ENCODE data around the gene MEIS2.
"Not testable (repeated sequence)": the region's sequence is repeated elsewhere in the genome, so short reads cannot be mapped to it uniquely, and the experiment has no call there.

Gene MEIS2

DNA sequence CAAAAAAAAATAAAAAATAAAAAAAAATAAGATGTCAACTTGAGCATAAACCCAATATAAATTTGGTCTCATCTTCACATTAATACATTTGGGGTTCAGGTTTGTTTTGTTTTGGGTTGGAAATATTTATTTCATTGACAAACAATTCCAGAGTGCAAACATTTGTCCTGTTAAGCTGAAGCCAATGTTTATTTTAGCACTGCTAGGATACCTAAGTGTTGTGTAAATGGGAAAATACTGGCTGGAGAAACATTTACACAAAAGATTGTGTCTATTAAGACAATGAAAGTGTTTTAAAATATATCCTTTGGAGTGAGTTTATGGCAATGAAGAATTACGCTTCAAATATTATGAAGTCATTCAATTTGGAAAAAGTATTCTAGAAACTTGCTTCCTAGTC, 91.1 kb downstream of the MEIS2 start:
- no peak for DNase-seq (ENCODE audit: low read depth in 2 of 2)

DNA sequence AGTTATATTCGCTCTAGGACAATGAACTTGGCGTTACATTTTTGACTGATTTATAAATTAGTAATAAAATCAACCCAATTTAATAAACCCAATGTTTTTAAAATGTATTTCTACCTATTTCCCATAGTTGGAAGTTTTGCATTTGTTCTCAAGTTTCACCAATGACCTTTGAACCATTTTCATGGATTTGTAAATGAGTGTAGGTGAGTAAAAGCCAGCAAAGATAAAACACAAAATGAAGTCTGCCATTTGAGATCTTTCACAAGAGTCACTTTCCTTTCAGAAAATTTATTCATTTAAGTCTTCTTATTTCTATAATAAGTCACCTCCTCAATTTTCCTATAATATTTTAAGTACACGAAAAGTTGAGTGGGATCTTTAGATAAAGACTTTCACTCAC, 92.1 kb downstream of the MEIS2 start:
- DNase-seq (ENCODE audit: low read depth in 2 of 2) = no peak

DNA sequence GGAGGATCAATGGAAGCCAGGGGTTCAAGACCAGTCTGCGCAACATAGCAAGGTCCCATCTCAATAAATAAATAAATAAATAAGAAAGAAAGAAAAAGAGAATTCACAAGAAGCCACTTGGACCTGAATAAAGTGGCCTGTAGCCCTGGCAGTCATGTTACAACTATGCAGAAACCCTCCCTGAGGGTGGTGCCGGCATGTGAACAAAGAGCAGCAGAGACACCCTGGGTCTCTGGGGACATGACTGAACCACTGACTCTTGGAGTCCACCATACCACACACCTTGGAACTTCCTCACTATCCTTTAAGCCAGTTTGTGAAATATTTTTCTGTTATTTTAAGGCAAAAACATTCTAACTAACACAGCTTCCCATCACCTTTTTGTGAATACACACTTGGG, 93.0 kb downstream of the MEIS2 start:
- no peak for DNase-seq (ENCODE audit: low read depth in 2 of 2)

DNA sequence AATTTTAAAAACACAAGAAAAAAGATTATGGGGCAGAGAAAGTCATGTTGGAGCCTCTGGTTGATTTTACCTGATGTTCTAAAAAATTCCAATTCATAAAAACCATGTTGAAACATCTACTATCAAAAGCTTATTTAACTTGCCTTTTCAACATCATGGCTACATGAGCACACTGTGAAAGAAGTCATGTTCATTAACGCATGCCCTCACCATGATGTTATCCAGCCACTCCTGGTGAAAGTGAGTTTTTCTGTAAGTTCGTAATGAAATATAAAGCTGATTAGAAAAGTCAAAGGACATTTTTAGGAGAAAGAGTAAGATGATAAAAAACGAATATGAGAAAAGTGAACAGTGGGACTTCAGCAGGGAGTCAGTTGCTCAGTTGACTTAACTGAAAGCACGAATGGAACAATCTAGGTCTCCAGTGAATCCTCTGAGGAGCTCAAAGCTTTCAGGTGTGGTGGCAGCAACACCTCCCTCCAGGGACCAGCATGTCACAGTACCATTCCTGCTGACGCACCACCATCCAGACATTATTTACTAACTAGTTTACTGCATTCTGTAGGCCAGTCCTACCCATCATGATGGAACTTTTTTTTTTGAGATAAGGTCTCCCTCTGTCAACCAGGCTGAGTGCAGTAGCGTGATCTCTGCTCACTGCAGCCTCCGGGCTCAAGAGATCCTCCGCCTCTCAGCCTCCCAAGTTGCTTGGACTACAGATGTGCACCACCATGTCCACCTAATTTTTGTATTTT, 95.2 kb downstream of the MEIS2 start:
- DNase-seq (ENCODE audit: low read depth in 2 of 2) = no peak

DNA sequence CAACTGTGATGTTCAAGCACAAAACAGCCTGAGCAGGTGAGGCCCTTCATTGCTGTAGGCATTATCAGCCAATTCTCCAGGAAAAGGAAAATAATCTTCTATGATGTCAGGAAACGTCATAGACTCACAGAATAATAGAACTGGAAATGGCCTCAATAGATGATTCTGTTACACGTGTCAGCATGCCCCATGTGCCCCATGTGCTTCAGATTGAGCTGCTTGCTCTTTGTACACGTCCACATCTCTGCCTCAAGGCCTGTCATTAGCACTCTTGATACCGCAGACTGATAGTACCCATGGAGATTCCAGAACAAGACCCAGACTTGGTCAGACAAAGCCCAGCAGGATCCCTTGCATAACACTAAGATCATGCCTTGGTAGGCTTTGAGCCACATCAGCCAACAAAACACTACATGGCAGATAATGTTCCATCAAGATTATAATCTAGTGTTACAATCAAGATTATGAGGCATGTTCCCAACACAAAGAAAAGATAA, 95.9 kb downstream of the MEIS2 start:
- DNase-seq (ENCODE audit: low read depth in 2 of 2) = no peak

DNA sequence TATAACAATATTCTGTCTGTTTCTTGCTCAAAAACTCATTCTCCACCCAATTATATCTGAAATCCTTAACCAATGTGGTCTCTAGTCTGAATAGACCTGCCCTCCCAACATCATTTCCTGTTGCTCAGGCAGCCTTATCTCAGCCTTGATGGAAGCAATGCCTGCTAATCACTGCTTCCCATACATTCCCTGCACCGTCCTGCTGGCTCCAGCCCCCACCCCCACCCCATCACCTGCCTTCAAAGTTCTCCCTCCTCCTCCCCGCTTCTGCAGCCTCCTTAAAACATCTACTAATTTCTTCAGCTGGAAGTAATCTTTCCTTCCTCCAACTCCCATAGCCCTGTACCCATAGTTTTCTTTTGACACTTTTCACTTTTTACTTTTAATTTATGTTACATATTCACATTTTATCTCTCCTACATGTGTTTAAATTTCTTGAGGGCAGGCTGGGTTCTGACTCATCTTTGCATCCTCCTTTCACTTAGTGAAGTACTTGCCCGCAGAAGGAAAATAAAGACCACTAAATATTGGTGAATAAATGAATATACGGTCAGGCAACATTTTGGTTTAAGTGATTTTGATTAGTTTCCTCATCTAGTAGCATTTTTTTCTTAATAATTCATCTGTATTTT, 98.2 kb downstream of the MEIS2 start:
- no peak for DNase-seq (ENCODE audit: low read depth in 2 of 2)

DNA sequence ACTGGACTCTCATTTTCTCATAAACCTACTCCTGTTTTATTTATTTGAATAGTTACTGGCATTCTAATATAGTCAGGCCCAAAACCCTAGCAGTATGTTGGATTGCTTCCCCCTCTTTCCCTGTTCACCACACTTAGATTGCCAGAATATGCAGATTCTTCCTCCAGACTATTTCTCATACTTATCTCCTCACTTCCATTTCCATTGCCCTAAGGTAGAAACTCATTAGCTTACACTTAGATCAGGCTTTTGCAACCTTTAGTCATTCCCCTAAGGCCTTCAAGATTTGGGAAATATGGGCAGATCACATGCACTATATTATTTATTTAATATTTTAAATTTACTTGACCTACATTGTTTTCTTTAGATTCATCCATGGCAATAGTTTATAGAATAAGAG, 98.9 kb downstream of the MEIS2 start:
- no peak for DNase-seq (ENCODE audit: low read depth in 2 of 2)

DNA sequence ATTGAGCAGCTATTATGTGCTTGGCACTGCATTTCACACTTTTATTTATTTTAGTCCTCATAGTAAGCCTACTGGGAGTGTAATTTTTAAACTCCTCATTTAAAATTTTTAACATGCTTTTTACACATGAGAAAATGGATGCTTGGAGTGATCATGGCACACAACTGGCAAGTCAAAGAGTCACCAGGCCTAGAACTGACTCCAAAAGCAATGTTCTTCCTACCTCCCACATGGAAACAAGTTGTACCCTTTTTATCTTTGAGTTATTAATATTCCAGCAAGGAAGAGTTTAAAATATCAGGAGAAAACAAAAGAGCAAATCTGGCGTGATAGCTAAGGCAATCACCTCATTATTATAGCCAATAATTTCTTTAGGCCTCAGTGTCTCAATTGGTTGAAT, 100.6 kb downstream of the MEIS2 start:
- no peak for DNase-seq (ENCODE audit: low read depth in 2 of 2)

DNA sequence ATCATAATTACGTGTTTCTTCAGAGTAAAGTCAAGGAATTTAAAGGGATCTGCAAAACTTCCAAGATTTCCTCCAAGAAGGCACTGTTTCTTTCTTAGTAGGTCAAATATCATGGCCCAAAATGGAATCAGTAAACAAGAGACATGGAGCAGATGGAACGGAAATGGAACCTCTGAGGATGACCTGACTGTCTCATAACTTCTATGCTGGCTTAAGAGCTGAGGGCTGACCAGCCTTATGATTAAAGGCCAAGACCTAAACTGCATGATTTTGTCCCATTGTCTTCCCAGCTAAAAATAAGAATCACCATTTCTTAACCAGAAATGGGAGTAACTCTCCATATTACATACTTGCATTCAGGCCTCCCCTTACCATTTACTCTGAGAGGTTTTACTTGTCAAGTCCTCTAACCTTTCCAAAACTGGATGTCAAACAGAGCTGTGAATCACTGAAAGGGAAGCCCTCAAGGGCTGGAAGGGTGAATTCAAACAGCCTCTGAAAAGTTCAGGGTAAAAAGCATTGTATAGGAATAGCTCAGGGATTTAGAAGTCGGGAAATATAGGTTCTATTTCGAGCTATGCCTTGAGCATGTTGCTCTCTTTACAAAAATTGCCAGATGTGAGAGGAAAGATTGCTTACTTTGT, 103.7 kb downstream of the MEIS2 start:
- DNase-seq (ENCODE audit: low read depth in 2 of 2) = no peak

DNA sequence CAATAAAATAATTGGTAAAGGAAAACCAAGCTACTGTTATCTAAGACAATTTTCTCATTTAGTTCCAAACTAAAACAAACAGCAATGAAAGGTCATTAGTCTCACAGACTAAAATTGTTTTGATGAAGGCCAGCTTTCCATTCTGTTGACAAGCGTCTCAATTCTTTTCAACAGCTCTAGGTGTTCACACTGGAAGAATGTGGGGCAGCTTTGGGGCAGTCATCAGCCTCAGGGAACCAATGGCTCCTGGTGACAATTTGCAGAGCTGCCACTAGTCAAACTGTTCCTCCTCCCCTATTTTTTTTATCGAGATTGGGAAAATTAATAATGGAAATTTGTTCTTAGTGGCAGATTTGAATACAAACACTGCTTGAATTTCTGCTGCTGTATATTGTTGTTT, 104.2 kb downstream of the MEIS2 start:
- DNase-seq (ENCODE audit: low read depth in 2 of 2) = no peak

DNA sequence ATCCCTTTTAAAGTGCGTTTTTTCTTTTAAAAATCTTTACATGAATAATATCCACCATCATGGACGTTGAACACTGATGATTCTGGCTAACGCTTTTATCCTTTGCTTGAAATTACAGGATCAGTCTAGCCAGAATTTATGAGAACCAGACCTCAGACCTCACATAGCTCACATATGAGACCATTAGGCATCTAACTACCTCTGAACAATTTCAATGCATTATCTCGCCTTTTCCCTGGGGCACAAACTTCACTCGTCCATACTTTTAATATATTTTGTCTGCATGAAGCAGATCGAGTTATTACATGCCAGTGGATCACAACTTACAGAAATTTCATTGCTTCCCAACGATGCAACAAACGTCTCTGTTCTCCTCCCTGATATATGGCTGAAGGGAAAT, 105.6 kb downstream of the MEIS2 start:
- no peak for DNase-seq (ENCODE audit: low read depth in 2 of 2)

DNA sequence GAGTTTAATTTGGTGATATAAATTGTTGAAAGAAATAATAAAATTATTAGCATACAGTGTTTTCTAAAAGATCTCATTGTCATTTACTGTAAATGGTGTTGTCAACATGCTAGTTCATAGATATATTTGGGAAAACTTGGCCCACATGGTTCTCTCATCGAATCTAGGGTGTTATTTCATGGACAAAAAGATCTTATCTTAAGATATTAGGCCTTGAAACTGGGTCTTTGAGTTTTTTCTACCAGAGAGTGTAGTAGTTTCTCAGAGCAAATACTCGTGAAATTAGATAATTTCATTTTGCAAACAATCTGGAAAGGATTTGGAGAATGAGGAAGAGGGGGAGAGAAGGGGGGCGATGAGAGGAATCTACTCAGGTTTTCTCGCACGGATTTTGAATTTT, 107.9 kb downstream of the MEIS2 start:
- DNase-seq (ENCODE audit: low read depth in 2 of 2) = no peak

DNA sequence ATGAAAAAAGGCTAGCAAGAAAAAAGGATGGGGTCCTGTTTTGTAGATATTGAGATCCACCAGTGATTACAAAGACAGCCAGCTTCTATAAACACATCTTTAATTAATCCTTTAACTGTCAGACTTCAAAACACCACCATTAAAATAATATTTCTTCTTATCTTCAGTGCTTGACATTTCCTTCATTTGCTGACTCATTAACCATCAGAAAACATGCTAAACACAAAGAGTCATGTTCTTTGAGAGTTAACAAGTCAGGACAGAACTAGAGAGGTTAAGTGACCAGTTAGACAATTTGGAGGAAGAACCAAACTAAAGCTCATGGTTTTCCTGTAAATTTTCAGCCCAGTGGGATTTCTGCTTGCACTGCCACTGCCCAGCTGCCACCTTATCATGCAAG, 111.4 kb downstream of the MEIS2 start:
- no peak for DNase-seq (ENCODE audit: low read depth in 2 of 2)

DNA sequence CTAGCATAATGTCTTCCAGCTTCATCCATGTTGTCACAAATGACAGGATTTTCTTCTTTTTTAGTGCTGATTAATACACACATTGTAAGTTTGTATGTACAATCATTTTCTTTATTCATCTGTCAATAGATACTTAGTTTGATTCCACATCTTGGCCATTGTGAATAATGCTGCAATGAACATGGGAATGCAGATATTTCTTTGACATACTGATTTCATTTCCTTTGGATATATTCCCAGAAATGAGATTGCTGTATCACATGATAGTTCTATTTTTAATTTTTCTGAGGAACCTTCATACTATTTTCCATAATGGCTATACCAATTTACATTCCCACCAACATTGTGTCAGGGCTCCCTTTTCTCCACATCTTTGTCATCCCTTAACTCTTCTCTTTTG, 117.9 kb downstream of the MEIS2 start:
- DNase-seq (ENCODE audit: low read depth in 2 of 2) = no peak

DNA sequence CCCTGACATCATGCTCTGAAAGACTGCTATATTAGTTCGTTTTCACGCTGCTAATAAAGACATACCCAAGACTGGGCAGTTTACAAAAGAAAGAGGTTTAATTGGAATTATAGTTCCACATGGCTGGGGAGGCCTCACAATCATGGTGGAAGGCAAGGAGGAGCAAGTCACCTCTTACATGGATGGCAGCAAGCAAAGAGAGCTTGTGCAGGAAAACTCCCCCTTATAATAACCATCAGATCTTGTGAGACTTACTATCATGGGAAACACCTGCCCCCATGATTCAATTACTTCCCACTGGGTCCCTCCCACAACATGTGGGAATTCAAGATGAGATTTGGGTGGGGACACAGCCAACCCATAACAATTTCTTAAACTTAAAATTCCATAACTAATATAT, 120.1 kb downstream of the MEIS2 start:
- DNase-seq (ENCODE audit: low read depth in 2 of 2) = not testable (repeated sequence)

DNA sequence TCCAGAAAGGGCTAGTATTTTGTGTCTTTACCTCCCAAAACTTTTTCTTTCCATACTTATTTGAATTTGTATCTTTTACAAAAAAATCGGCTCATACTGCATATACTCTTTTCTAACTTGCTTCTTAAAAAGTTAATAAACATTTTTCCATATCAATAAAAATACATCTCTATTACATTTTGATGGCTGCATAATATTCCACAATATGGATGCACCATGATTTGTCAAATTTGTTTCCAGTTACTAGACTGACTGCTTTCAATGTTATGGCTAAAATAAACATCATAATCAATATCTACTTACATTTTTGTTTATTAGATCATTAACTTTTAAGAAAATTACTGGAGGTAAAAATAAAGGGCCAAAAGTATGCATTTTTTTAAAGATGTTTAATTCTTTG, 121.7 kb downstream of the MEIS2 start:
- DNase-seq (ENCODE audit: low read depth in 2 of 2) = no peak

DNA sequence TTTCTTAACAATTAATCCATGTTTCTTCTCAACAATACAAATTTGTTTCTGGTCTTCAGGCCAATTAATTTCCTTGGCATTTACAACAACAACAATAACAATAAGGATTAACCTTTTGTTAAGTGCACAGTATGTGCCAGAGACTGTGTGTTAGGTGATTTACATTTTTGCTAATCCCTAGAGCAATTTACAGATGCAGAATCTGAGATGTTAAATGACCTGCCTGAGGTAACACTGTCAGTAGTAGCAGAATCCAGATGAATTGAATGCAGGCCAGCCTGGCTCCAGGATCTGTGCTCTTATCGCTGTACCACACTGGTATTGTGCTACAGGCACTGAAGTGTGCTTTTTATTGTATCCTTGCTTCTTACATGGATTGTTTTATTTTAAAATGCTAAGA, 122.2 kb downstream of the MEIS2 start:
- DNase-seq (ENCODE audit: low read depth in 2 of 2) = no peak

DNA sequence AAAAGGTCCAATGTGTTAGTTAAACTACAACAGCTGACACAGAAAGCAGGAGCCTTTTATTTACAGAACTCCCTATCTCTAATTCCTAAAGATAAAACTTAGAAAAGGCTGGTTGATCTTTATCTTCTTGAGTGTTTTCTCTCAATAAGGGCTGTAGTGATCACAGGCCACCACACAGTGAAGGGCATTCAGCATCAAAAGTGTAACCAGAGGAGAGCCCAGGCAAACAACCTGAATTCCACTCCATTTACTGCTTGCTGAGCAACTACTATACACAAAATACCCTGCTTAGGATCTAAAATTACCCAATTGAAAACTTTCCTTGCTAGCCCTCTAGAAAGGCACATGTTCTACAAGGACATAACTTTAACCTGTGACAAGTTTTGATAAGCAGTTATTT, 122.7 kb downstream of the MEIS2 start:
- no peak for DNase-seq (ENCODE audit: low read depth in 2 of 2)

DNA sequence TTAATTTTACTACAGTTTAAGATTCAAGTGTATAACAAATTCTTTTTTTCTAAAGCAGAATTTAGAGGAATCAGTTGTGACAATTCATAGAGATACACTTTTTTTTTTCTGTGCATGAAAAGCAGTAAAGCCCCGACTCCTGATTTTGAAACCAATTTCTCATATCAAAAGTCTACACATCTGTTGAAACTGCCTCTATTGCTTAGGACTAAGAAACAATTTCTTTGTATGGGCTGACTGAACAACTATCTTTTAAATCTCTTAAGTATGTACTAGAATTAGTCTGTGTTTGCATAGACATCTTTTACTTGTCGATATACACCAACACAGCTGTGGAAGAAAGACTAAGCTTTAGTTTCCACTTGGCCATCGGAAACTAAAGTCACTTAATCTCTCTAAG, 127.6 kb downstream of the MEIS2 start:
- no peak for DNase-seq (ENCODE audit: low read depth in 2 of 2)

DNA sequence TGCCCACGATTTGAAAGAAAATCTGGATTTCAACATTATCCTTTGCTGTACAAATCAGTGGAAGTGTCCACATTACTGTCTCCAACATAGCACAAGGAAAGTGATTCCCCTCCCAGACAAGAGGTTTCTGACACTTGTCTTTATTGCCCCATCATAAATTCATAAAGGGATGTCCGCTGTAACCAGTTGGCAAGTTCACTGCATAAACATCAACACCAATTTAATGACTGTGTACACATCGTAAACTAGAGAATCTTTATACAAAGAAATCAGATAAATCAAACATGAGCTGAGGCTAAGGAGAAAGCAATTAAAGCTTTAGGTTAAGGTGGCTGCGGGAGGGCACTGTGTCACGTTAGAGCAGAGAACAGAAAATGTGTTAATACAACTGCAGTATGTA, 129.8 kb downstream of the MEIS2 start:
- DNase-seq (ENCODE audit: low read depth in 2 of 2) = no peak

DNA sequence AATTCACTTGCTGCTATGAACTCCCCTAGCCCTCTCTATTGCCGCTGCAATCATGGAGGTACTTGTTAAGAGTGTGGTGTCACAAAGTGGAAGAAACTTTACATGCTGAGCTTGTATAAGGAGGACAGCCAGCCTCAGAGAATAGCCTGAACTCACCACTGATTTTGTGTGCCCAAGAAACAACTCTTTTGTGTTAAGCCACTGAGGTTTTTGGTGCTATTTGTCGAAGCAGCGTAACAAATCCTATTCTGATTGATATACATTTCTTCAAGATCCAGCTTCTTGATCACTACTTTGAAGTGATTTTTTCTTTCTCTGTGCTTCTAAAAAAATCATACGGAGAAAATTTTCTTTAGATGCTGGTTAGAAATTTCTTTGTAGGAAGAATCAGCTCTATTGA, 132.4 kb downstream of the MEIS2 start:
- DNase-seq (ENCODE audit: low read depth in 2 of 2) = no peak

DNA sequence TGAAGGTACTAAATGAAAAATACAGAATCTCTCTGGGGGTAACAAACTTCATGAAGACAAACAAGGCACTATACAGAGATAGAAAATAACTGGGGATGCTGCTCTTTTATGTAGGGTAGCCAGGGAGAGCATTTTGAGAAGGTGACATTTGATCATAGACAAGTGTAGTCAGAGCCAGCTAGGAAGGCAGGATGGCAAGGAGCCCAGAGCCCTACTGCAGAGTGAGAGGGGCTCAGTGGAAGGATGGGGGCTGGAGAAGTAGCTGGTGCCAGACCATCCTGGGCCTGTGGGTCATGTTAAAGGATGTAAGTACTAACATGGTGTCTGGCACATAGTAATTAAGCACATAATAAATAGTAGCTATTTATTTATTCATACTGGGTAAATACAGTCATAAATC, 133.6 kb downstream of the MEIS2 start:
- no peak for DNase-seq (ENCODE audit: low read depth in 2 of 2)
